ENCODE measurements around the gene DENND1A.

Gene DENND1A

GRCh38 chr9:123812984-123813383 lies 116.9 kb downstream of the DENND1A start:
- DNase-seq: no peak

- DNase-seq: no peak
Measured at GRCh38 chr9:123807251-123807650, 122.7 kb downstream of the DENND1A start.

- no peak for DNase-seq
Measured at GRCh38 chr9:123806829-123807228, 123.1 kb downstream of the DENND1A start.

GRCh38 chr9:123798195-123798594 lies 131.7 kb downstream of the DENND1A start:
- DNase-seq: no peak

GRCh38 chr9:123796618-123797484 lies 133.1 kb downstream of the DENND1A start:
- DNase-seq: no peak

- DNase-seq: no peak
Measured at GRCh38 chr9:123796094-123796493, 133.8 kb downstream of the DENND1A start.

- DNase-seq: no peak
Measured at GRCh38 chr9:123795336-123795735, 134.6 kb downstream of the DENND1A start.

GRCh38 chr9:123792501-123792900 lies 137.4 kb downstream of the DENND1A start:
- DNase-seq: no peak

- no peak for DNase-seq
Measured at GRCh38 chr9:123789554-123790292, 140.2 kb downstream of the DENND1A start.

GRCh38 chr9:123787416-123787815 lies 142.5 kb downstream of the DENND1A start:
- DNase-seq: no peak

- no peak for DNase-seq
Measured at GRCh38 chr9:123784518-123784917, 145.4 kb downstream of the DENND1A start.

GRCh38 chr9:123778232-123778902 lies 151.6 kb downstream of the DENND1A start:
- peak; percentile 21 for DNase-seq

GRCh38 chr9:123776708-123777537 lies 153.0 kb downstream of the DENND1A start:
- DNase-seq: no peak

GRCh38 chr9:123775289-123776284 lies 154.3 kb downstream of the DENND1A start:
- DNase-seq: no peak

- DNase-seq: no peak
Measured at GRCh38 chr9:123773783-123774182, 156.1 kb downstream of the DENND1A start.

GRCh38 chr9:123772967-123773366 lies 157.0 kb downstream of the DENND1A start:
- no peak for DNase-seq

- no peak for DNase-seq
Measured at GRCh38 chr9:123772374-123772773, 157.6 kb downstream of the DENND1A start.

- DNase-seq: no peak
Measured at GRCh38 chr9:123771690-123772089, 158.2 kb downstream of the DENND1A start.

GRCh38 chr9:123769719-123770118 lies 160.2 kb downstream of the DENND1A start:
- DNase-seq: no peak

GRCh38 chr9:123763910-123764588 lies 165.9 kb downstream of the DENND1A start:
- no peak for DNase-seq

All from NCI-H2029 treated with DMSO at 0.1 percent for 48 hours (cell line).